HCT116 (cell line): Measurements from ENCODE around the gene MTMR6. TPM values are rescaled to one million over a fixed set of nuclear protein-coding genes. Genes with fewer than 3 reads are reported as not detected.

Source experiments
- ATAC-seq: fragments of 200-7000 bp; cut with Tn5 transposase; 2 replicates; pipeline ENCODE4 v1.9.1; 2020; ENCODE audit warnings: mild to moderate bottlenecking, moderate library complexity
- BruUV-seq: library from RNA; stranded (reverse); fragments of 400-500 nt; replicated peaks from 2 replicates; lab custom pipeline; 2021; lab: Mats Ljungman, UMichigan
- CTCF ChIA-PET: fragments of 300-600 bp; sonication (Branson Sonifier 250); formaldehyde crosslinking; loops from one replicate; lab custom pipeline; 2021; ENCODE audit warnings: antibody characterized with exemption; lab: Charles Lee
- POLR2A ChIA-PET: fragments of 300-600, 350-600 bp; sonication (Branson Sonifier 250); formaldehyde crosslinking; loops from one replicate; lab custom pipeline; 2021; ENCODE audit warnings: antibody characterized with exemption; lab: Charles Lee
- RAD21 ChIA-PET, 2 experiments: fragments of 300-600 bp; sonication (Branson Sonifier 250); formaldehyde crosslinking; loops; one replicate each; lab custom pipeline; 2023; ENCODE audit warnings: low total read pairs in 2 of 2; ENCODE audit not compliant: uncharacterized antibody in 2 of 2, unreplicated experiment in 2 of 2, low non-redundant PET in 1 of 2; lab: Charles Lee
- DNase-seq: peaks from one replicate; pipeline ENCODE4 v3.0.0-alpha.2; 2010; ENCODE audit warnings: low read depth, low spot score
- H2AFZ ChIP-seq: fragments of 200-600 bp; shearing (Covaris generic), sonication (generic); 2 replicates; pipeline ENCODE4 v1.6.1; 2017; ENCODE audit warnings: low read depth, mixed run types, mixed read lengths, antibody characterized with exemption, low read length; ENCODE audit not compliant: poor library complexity, severe bottlenecking
- H3K27ac ChIP-seq: 2 replicates; pipeline ENCODE4 v1.5.1; 2012; ENCODE audit warnings: low read depth, low read length
- H3K27me3 ChIP-seq: fragments of 200-600 bp; sonication (generic); 2 replicates; pipeline ENCODE4 v1.6.1; 2016; ENCODE audit warnings: mixed run types, low read length, mixed read lengths; ENCODE audit not compliant: insufficient read depth
- H3K36me3 ChIP-seq, 2 experiments: fragments of 200-500 bp in 1 of 2; fragments of 200-600 bp in 1 of 2; sonication (Bioruptor generic) in 1 of 2; sonication (generic) in 1 of 2; 2 replicates each; pipeline versions ENCODE4 v1.5.1 to v1.6.1; 2014 to 2016; ENCODE audit warnings: low read length in 2 of 2, inconsistent platforms in 1 of 2, mixed read lengths in 1 of 2, mixed run types in 1 of 2; ENCODE audit not compliant: insufficient read depth in 2 of 2, control insufficient read depth in 1 of 2
- H3K4me1 ChIP-seq, 2 experiments: fragments of 200-600 bp in 1 of 2; sonication (generic) in 1 of 2; 2 replicates each; pipeline versions ENCODE4 v1.5.1 to v1.6.1; 2012 to 2017; ENCODE audit warnings: low read length in 2 of 2, inconsistent platforms in 1 of 2, mild to moderate bottlenecking in 1 of 2, mixed read lengths in 1 of 2, mixed run types in 1 of 2, moderate library complexity in 1 of 2; ENCODE audit not compliant: insufficient read depth in 2 of 2, control insufficient read depth in 1 of 2
- H3K4me2 ChIP-seq: fragments of 200-600 bp; sonication (generic); 2 replicates; pipeline ENCODE4 v1.6.1; 2017; ENCODE audit warnings: mixed run types, low read length, mixed read lengths
- H3K4me3 ChIP-seq, 2 experiments: fragments of 200-600 bp in 1 of 2; sonication (generic) in 1 of 2; replicated peaks in 1 of 2; 2 replicates each; pipeline ENCODE4 v1.5.1; 2011 to 2016; ENCODE audit warnings: low read length in 2 of 2, control low read depth in 1 of 2, low read depth in 1 of 2, mild to moderate bottlenecking in 1 of 2, mixed read lengths in 1 of 2, mixed run types in 1 of 2
- H3K79me2 ChIP-seq: fragments of 200-600 bp; sonication (generic); 2 replicates; pipeline ENCODE4 v1.6.1; 2017; ENCODE audit warnings: mild to moderate bottlenecking, mixed run types, low read length, moderate library complexity, mixed read lengths; ENCODE audit not compliant: insufficient read depth
- H3K9ac ChIP-seq: fragments of 200-600 bp; sonication (generic); 2 replicates; pipeline ENCODE4 v1.6.1; 2016; ENCODE audit warnings: low read length, mixed read lengths
- H3K9me2 ChIP-seq: fragments of 200-600 bp; sonication (generic), shearing (Covaris generic); 2 replicates; pipeline ENCODE4 v1.6.1; 2017; ENCODE audit warnings: mixed run types, mild to moderate bottlenecking, moderate library complexity; ENCODE audit not compliant: insufficient read depth
- H3K9me3 ChIP-seq, 2 experiments: fragments of 200-500 bp in 1 of 2; fragments of 200-600 bp in 1 of 2; sonication (Bioruptor generic) in 1 of 2; sonication (generic) in 1 of 2; 2 replicates each; pipeline ENCODE4 v1.6.1; 2014 to 2017; ENCODE audit warnings: low read length in 2 of 2, mixed read lengths in 2 of 2, inconsistent platforms in 1 of 2, low read depth in 1 of 2, mild to moderate bottlenecking in 1 of 2, mixed run types in 1 of 2, moderate library complexity in 1 of 2; ENCODE audit not compliant: control insufficient read depth in 1 of 2, insufficient read depth in 1 of 2
- H4K20me1 ChIP-seq: fragments of 200-600 bp; sonication (generic), shearing (Covaris generic); 2 replicates; pipeline ENCODE4 v1.6.1; 2017; ENCODE audit warnings: mixed run types, mild to moderate bottlenecking, moderate library complexity; ENCODE audit not compliant: insufficient read depth
- CBX3 ChIP-seq: IDR thresholded peaks from 2 replicates; pipeline ENCODE4 v1.6.1; 2012; ENCODE audit warnings: low read depth
- EGR1 ChIP-seq: IDR thresholded peaks from 2 replicates; pipeline ENCODE4 v1.6.1; 2012; ENCODE audit warnings: low read depth
- ELF1 ChIP-seq: IDR thresholded peaks from 2 replicates; pipeline ENCODE4 v1.6.1; 2012; ENCODE audit warnings: low read depth, borderline replicate concordance
- EZH2 ChIP-seq: fragments of 200-600 bp; sonication (generic); IDR thresholded peaks from 2 replicates; pipeline ENCODE4 v1.6.1; 2017; ENCODE audit warnings: antibody characterized with exemption, mixed run types
- JUND ChIP-seq: IDR thresholded peaks from 2 replicates; pipeline ENCODE4 v1.6.1; 2012
- POLR2A ChIP-seq: IDR thresholded peaks from 2 replicates; pipeline ENCODE4 v1.7.0; 2011; ENCODE audit warnings: borderline replicate concordance; ENCODE audit not compliant: insufficient read depth, insufficient read length; ENCODE audit errors: extremely low read depth
- POLR2AphosphoS5 ChIP-seq: IDR thresholded peaks from 2 replicates; pipeline ENCODE4 v1.6.1; 2011; ENCODE audit warnings: mild to moderate bottlenecking, low read depth, low read length, moderate library complexity
- REST ChIP-seq: IDR thresholded peaks from 2 replicates; pipeline ENCODE4 v1.6.1; 2012; ENCODE audit warnings: low read depth
- SIN3A ChIP-seq: IDR thresholded peaks from 2 replicates; pipeline ENCODE4 v1.6.1; 2012; ENCODE audit warnings: low read depth
- TCF7L2 ChIP-seq: IDR thresholded peaks from 2 replicates; pipeline ENCODE4 v1.7.0; 2011; ENCODE audit warnings: borderline replicate concordance, inconsistent platforms; ENCODE audit not compliant: insufficient read depth, insufficient read length; ENCODE audit errors: extremely low read depth
- ZBTB33 ChIP-seq: IDR thresholded peaks from 2 replicates; pipeline ENCODE4 v1.6.1; 2011; ENCODE audit warnings: mild to moderate bottlenecking, low read length, moderate library complexity; ENCODE audit not compliant: insufficient replicate concordance; ENCODE audit errors: extremely low read depth
- ZFX ChIP-seq: fragments of 450-650 bp; IDR thresholded peaks from 2 replicates; pipeline ENCODE4 v1.6.1; 2017
- ZNF274 ChIP-seq: fragments of 200-500 bp; sonication (Bioruptor generic); IDR thresholded peaks from 2 replicates; pipeline ENCODE4 v1.6.1; 2014; ENCODE audit warnings: mild to moderate bottlenecking, low read depth, low read length, inconsistent platforms
- intact Hi-C: fragments of 100-400 bp; cut with micrococcal nuclease; formaldehyde crosslinking; loops from 2 replicates; pipeline ENCODE4 v1.10.0; 2022
- total RNA-seq: library from RNA; stranded (reverse); gene quantifications from one replicate; pipeline ENCODE4 v1.2.1, GENCODE V29; 2021; ENCODE audit not compliant: unreplicated experiment

The MTMR6 gene
- total RNA-seq, 1 experiment from 2014 or later: 11.4 TPM

- Histone ChIP-seq H3K9me2 (no peaks in the 10 kb centered on the region), H3K79me2 (no peaks in the 10 kb centered on the region), H3K27ac (no peak overlapping the region), H3K9ac (no peak overlapping the region), H2AFZ (no peak overlapping the region), H4K20me1 (no peaks in the 10 kb centered on the region), H3K36me3 (no peaks in the 10 kb centered on the region), H3K4me3 (no peak overlapping the region), H3K4me1 (no peaks in the 10 kb centered on the region), H3K27me3 (peaks cover 5% of the 10 kb centered on the region; the same call in 1 of the 2 replicates), H3K9me3 (no peaks in the 10 kb centered on the region), H3K4me2 (no peak overlapping the region)
- TF ChIP-seq EZH2 (no peak), CBX3 (no peak), SIN3A (no peak), ZNF274 (no peak), TCF7L2 (no peak), REST (no peak), JUND (no peak), POLR2A (no peak), ZFX (no peak), ZBTB33 (no peak), ELF1 (no peak), EGR1 (no peak), POLR2AphosphoS5 (no peak)
- ChIA-PET POLR2A (no interaction called here), CTCF (no interaction called here), RAD21 (no interaction called here)
- BruUV-seq: no TSS peak
- no peak for DNase-seq
- intact Hi-C loops: loop anchor here (10.0 kb wide), 1 partner anchor 57 kb away; the partner anchor contains the start of gene MTMR6
- no peak for ATAC-seq
Measured at GRCh38 chr13:25227690-25228089, 59.6 kb downstream of the MTMR6 start.
